NCI-H2196 (cell line): ENCODE measurements around the gene IFFO2.

Experiments used
- DNase-seq: peaks from one replicate; lab custom pipeline; 2025; ENCODE audit not compliant: unreplicated experiment; lab: John Stamatoyannopoulos, UW

The IFFO2 gene

GRCh38 chr1:18856435-18856834 lies 100.0 kb downstream of the IFFO2 start:
- DNase-seq = no peak

DNA sequence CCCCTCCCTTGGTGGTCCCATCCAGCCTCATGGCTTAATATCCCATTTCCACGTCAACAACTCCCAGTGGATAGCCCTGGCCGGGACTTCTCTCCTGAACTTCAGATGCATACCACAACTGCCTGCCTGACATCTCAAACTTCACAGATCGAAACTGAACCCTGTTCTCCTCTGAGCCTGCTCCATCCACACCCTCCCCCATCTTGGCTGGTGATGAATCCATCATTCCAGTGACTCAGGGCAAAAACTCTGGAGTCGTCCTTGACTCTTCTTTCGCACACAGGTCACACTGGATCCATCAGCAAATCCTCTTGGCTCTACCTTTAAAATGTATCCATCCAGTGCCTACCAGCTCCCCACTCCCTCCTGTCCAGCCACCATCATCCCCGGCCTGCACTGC lies 100.9 kb downstream of the IFFO2 start:
- DNase-seq = no peak

DNA sequence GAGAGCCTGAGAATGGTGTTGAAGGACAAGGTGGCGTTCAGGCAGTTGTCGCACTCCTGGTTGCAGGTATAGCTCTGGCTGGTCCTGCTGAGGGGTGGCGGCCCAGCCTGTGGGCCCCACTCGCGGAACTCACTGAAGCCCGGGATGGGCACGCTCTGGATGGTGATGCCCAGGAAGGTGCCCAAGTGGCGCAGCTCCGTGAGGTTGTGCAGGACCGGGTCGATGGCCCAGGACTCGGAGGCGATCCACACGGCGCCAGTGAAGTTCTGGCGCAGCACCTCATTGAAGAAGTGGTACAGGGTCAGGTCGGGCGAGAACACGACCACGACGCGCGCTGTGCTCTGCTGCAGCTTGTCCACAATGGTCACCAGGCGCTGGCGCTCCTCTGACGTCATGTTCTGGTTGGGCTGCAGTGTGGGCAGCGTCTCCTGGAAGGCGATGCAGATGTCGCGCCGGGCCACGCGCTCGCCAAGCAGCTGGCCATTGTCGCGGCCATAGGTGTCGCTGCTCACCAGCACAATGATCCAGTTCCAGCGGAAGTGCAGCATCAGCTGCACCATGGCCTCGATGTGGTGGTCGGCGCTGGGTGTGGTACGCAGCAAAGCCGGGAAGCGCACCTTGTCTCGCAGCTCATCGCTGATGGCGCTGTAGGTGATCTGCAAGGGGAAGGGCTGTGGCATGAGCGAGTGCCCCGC lies 102.0 kb downstream of the IFFO2 start:
- no peak for DNase-seq
